Measurements from ENCODE around the gene TRAPPC6A.

Gene TRAPPC6A

GRCh38 chr19:45149129-45149528 lies 28.9 kb downstream of the TRAPPC6A start:
- no peak for DNase-seq (ENCODE audit: low read depth, low spot score)

GRCh38 chr19:45147835-45148676 lies 30.0 kb downstream of the TRAPPC6A start:
- peak; percentile 54 for DNase-seq (ENCODE audit: low read depth, low spot score)

- DNase-seq (ENCODE audit: low read depth, low spot score) = no peak
Observed at GRCh38 chr19:45146741-45147205, 31.3 kb downstream of the TRAPPC6A start.

GRCh38 chr19:45146251-45146650 lies 31.8 kb downstream of the TRAPPC6A start:
- no peak for DNase-seq (ENCODE audit: low read depth, low spot score)

- DNase-seq (ENCODE audit: low read depth, low spot score) = no peak
Observed at GRCh38 chr19:45145270-45146189, 32.5 kb downstream of the TRAPPC6A start.

GRCh38 chr19:45144431-45145269 lies 33.4 kb downstream of the TRAPPC6A start:
- no peak for DNase-seq (ENCODE audit: low read depth, low spot score)

- no peak for DNase-seq (ENCODE audit: low read depth, low spot score)
Observed at GRCh38 chr19:45142726-45143110, 35.3 kb downstream of the TRAPPC6A start.

- DNase-seq (ENCODE audit: low read depth, low spot score) = no peak
Observed at GRCh38 chr19:45142016-45142725, 35.9 kb downstream of the TRAPPC6A start.

- DNase-seq (ENCODE audit: low read depth, low spot score) = no peak
Observed at GRCh38 chr19:45141203-45141900, 36.7 kb downstream of the TRAPPC6A start.

GRCh38 chr19:45140533-45140932 lies 37.5 kb downstream of the TRAPPC6A start:
- DNase-seq (ENCODE audit: low read depth, low spot score) = no peak

GRCh38 chr19:45140144-45140503 lies 37.9 kb downstream of the TRAPPC6A start:
- no peak for DNase-seq (ENCODE audit: low read depth, low spot score)

GRCh38 chr19:45139286-45140143 lies 38.5 kb downstream of the TRAPPC6A start:
- no peak for DNase-seq (ENCODE audit: low read depth, low spot score)

GRCh38 chr19:45138303-45138751 lies 39.7 kb downstream of the TRAPPC6A start:
- DNase-seq (ENCODE audit: low read depth, low spot score) = no peak

- DNase-seq (ENCODE audit: low read depth, low spot score) = no peak
Observed at GRCh38 chr19:45137179-45137761, 40.8 kb downstream of the TRAPPC6A start.

- no peak for DNase-seq (ENCODE audit: low read depth, low spot score)
Observed at GRCh38 chr19:45136507-45137178, 41.4 kb downstream of the TRAPPC6A start.

- no peak for DNase-seq (ENCODE audit: low read depth, low spot score)
Observed at GRCh38 chr19:45135176-45135885, 42.7 kb downstream of the TRAPPC6A start.

- DNase-seq (ENCODE audit: low read depth, low spot score) = no peak
Observed at GRCh38 chr19:45133661-45134060, 44.4 kb downstream of the TRAPPC6A start.

All from ELF-1 (cell line).